Stimulated activated CD4-positive, alpha-beta T cell treated with anti-CD3 and anti-CD28 coated beads, Interleukin-2, amount 100 ng/mL, for 24 hours (primary cell): ENCODE measurements around the gene STAT4.

ENCODE experiments used
- DNase-seq, 2 donors: peaks; one replicate each; pipeline ENCODE4 v3.0.0-alpha.2; 2020

STAT4 gene

GRCh38 chr2:191039616-191040015, 111.2 kb downstream of the STAT4 start:
- DNase-seq: no peak

DNA sequence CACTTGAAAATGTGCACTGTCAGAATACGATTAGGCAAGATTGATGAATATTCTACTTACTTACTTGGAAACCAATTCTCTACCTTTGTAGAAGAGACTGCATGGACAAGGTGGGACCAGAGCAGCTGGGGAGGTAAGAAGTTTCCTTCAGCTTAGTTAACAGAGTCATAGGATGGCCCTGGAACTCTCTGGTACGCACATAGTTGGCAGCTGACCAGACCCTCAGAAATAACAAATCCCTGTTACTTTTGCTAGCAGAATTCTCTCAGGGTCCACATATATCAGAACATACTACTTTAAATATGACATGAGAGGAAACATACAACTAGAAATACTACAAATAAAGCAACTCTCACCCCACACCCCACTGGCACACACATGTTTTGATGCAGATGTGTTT, 112.1 kb downstream of the STAT4 start:
- no peak for DNase-seq

GRCh38 chr2:191038241-191038725, 112.5 kb downstream of the STAT4 start:
- no peak for DNase-seq

DNA sequence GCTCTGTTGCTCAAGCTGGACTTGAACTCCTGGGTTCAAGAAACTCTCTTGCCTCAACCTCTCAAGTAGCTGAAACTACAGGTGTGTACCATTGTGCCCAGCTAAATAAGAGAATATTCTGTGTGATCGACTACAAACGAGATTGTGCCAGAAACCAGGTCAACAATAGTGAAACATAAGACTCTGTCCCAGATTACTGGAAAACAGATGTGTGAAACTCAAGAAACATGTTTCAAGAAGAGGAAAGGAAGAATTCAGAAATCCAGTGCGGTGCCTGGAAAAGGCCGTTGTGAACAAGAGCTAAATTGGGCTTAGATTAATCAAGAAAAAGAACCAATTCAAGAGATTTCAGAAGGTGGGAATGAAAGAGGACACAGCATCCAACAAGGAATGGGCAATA, 113.4 kb downstream of the STAT4 start:
- no peak for DNase-seq

GRCh38 chr2:191036363-191036762, 114.4 kb downstream of the STAT4 start:
- no peak for DNase-seq

- no peak for DNase-seq
These were observed 118.0 kb downstream of the STAT4 start for GRCh38 chr2:191032588-191033429.

GRCh38 chr2:191031256-191031655, 119.5 kb downstream of the STAT4 start:
- DNase-seq: no peak

DNA sequence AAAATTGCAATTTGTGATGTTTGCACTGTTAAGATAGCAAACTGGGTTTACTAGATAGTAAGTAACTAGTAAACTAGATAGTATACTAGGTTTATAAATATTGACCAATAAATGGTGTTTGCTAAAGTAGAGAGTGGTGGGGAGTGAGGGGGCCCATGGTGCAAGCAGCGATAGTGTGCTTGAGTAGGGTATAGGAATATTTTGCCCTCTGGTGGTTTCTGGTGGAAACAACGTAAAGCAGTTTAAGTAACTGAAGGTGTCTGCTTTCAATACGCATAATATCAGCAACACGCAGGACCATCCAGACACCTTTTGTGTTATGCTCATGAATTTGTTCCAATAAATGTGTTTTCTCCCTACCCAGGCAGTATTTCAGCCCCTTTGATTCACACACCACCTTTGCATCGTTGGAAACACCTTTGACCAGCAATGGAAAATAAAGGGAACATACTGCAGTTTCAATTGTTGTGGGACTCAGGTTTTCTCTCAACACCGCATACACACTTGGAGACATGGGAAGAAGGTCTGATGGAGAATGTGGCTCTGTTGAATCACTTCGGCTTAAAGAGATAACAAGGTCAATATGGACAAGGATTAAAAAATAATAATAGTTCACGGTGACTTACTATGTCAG, 120.2 kb downstream of the STAT4 start:
- peak in 1 of 2 donors; percentile 43 for DNase-seq

- DNase-seq: no peak
These were observed 121.4 kb downstream of the STAT4 start for GRCh38 chr2:191029280-191029950.

DNA sequence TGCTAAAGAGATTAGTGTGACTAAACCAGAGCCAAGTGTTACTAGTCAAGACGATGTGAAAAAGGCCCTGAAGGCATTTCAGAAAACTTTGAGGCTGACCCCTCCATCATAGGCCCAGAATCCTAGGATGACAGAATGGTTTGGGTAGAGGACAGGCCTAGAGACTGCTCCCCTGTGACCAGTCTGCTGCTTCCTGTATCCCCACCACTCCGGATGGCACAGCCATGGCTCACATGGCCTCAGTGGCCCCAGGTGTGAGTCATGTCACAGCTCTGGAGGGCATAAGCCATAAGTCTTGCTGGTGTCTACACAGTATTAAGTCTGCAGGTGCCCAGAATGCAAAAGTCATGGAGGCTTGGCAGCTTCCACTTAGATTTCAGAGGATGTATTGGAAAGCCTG, 124.4 kb downstream of the STAT4 start:
- DNase-seq: no peak

- no peak for DNase-seq
These were observed 125.7 kb downstream of the STAT4 start for GRCh38 chr2:191025135-191025534.

DNA sequence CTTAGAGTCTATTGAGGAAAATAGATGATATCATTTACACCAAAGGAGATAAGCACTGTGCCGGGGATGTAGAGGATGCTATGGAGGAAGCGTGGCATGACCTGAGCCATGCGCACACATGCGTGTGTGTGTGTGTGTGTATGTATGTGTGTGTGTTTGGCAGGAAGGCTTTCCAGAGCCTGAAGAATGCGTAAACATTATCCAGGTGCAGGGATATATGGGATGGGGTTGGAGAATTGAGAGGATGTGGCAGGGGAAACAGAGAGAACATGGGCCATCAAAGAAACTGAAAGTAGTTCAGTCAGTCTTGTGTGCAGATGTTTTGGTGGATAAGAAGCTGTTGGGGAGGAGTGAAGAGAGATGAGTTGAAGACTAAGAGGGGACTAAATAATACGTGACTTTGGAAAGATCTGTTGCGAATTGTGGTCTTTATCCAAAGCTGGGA, 127.5 kb downstream of the STAT4 start:
- DNase-seq: peak in 1 of 2 donors; percentile 23

- peak; percentile 50 to 63 for DNase-seq
These were observed 129.9 kb downstream of the STAT4 start for GRCh38 chr2:191020742-191021381.

DNA sequence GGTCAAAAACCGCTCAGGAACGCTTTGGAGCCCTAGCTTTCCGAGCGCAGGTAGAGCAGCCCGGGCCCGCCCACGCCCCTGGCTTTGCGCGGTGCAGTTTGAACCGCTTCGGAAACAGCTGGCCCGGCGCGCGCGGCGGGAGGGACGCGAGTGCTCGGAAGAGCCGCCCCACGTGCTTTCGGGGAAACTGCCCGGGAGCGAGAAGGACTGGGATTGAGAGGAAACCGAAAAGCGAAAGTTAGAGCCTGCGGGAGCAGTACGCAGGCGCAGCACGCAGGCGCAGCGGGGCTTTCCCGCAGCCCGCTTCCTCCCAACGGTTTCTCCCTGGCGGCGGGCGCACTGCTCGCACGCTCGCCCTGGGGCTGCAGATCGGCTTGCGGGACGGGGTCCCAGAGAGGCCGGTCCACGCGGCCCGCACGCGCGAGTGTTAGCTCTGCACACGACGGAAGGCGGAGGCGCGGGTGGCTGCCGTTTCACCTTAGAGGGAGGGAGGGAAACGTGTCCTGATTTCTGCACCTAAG, 130.5 kb downstream of the STAT4 start:
- peak; percentile 93 to 94 for DNase-seq

DNA sequence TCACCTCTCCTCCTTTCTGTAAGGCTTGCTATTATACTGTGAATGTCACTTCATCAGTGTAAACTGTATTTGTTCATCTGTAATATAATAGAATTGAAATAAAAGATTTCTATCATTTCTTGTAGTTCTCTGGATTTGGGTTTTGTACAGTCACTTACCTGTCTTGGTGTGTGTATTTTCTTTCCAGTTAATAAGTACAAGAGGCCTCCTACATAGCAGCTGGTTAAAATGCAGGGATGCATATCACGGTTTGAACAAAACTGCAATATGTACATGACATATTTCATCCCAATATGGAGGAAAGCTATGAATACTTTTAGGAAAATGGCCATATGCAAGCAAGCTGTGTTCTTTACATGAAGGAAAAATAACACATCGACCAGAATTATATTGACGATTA, 131.4 kb downstream of the STAT4 start:
- DNase-seq: no peak

GRCh38 chr2:191018643-191019119, 132.1 kb downstream of the STAT4 start:
- DNase-seq: peak in 1 of 2 donors; percentile 16

- no peak for DNase-seq
These were observed 132.7 kb downstream of the STAT4 start for GRCh38 chr2:191018048-191018447.

DNA sequence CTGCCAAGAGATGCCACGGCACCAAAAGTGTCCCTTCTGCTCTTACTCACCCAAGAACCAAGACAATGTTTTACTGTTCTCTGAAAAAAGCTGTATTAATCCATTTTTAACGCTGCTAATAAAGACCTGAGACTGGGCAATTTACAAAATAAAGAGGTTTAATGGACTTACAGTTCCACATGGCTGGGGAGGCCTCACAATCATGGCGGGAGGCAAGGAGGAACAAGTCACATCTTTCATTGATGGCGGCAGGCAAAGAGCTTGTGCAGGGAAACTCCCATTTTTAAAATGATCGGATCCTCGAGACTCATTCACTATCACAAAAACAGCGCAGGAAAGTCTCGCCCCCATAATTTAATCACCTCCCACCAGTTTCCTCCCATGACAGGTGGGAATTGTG, 135.0 kb downstream of the STAT4 start:
- no peak for DNase-seq

DNA sequence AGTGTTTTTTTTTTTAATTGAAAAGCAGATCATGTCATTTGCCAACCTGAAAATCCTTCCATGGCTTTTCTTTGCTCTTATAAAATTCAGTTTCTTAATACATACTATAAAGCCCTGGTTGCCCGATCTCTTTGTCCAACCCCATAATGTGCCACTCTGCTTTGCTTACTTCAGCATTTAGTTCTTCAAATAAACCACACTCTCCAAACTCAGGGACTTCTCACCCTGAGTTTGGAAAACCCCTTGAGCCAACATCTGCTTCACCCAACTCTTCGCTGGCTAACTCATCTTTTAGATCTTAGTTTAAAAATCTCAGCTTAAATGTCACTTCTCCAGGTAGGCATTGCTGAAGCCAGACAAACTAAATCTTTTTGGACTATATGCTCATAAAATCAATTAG, 135.6 kb downstream of the STAT4 start:
- no peak for DNase-seq

DNA sequence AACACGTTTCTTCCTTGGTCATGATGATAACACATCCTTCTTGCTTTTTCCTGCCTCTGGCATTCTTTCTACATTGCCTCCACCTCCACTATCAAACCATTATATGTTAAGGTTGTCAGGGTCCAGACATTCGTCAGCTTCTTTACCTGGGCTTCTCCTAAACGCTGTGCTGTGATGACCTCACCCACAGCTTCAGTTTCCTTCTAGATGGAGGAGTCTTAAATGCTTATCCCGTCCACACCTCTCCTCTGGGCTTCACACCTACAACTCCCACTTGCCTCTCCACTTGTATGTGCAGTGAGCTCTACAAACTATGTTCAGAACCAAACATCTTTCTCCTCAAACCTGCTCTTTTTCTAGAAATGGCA, 136.2 kb downstream of the STAT4 start:
- no peak for DNase-seq

DNA sequence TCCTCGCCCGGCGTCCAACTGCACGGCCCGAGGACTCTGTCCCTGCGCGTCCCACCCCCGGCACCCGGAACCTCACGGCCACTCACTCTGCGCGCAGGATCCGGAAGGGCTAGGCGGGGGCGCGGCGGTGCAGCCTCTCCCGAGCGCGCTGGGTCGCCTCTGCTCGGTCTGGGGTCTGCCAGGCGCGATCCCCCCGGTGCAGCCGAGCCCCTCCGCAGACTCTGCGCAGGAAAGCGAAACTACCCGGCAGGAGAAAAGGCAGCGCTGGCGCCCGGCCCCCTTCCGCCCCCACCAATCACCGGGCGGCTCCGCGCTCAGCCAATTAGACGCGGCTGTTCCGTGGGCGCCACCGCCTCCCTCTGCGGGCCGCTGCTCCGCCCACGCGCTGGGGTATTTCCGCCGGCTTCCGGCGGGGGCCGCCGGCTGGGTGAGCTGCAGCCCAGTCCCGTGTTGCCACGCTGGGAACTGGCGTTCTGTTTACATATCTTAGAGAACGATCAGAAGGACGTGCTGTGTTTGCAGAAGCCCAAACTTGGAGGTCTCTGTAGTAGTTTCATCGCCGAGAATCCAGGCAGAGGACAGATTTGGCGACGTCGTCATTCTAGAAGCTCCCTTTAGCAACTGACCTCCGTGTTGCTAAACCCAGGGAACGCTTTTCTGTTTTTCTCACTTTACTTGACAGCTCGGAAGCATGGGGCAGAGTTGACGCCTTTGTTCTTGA, 136.7 kb downstream of the STAT4 start, which contains the start of gene STAT1:
STAT1 (minus strand) TSS at position 240 of the 721 bp plus-strand sequence. CDS start 4,168 bp downstream, outside the sequence.
- peak; percentile 97 for DNase-seq

DNA sequence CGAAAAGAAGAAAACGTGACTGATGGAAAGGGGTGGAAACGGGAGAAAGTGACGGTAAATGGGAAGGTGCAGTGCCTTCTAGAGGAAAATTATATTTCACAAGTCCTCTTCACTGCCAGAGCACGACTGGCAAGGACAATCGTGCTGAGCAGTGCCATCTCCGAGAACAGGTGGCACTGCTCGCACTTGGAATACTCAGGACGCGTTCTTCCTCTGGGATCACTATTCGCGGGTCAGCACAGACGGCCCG, 137.2 kb downstream of the STAT4 start:
- DNase-seq: no peak
